ENCODE results near the gene ERC1.

GRCh38 chr12:1297206-1297605, 306.2 kb downstream of the ERC1 start:
- TF ChIP-seq CTCF (IDR thresholded peaks at IDR 0.05) (no peak), EP300 (IDR thresholded peaks at IDR 0.05; ENCODE audit: low read depth) (no peak), POLR2A (IDR thresholded peaks at IDR 0.05) (no peak), POLR2AphosphoS5 (IDR thresholded peaks at IDR 0.05) (no peak)
